NCI-H524 treated with DMSO at 0.1 percent for 48 hours (cell line): ENCODE results near the gene XPNPEP2.

ENCODE experiments used
- DNase-seq: peaks from one replicate; lab custom pipeline; 2025; lab: John Stamatoyannopoulos, UW

The XPNPEP2 gene

DNA sequence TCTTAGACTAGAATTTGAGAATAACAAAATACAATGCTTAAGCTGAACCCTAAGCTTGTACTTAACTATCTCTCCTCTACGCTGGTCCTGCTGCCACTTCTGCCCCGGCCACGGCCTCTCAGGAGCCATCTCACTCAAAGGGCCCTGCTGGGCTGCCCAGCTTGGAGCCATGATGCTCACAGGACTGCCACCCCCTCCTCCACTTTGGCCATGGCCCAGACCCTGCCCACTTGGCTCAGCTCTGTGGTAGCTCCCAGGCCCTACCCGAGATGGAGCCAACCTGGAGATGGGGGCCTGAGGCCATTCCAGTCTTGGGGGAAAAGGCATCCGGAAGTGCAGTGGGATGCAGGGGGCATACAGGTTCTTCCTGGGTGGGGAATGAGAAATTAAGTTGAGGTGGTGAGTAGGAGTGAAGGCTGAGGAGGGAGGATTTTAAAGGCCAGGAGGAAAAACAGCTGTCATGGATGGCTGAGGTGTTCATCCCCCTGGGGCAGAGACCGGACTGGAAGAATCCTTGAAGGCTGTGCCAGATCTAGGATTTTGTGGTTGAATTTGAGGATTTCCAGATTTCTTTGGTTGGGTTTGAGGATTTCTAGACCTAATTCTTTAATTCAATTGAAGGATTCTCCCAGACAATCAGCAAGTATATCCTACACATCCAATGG lies 41.8 kb downstream of the XPNPEP2 start:
- DNase-seq, result no peak

DNA sequence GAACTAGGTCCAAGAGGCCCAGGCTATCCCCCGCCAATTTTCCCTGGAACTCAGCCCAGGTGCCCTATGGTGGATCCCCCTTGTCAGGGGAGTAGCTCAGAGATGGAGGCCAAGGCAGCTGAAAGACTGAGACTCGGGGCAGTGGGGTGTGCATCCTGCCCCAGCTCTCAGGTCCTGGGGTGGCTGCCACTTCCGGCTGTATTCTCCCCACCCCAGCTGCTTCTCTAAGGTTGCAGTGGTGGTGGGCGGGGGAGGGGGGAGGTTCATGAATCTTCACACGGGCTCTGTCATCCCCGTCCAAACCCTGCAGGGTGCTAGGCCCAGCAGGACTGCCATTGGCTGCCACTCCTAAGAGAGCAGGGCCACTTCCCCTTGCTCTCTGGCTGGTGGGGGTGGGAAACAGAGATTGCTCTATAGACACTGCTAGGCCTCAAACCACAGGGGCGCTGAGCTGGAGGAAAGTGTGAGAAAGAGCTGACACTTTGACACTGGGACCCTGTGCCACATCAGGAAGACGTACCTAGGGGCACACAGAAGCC lies 42.4 kb downstream of the XPNPEP2 start:
- DNase-seq, result no peak

DNA sequence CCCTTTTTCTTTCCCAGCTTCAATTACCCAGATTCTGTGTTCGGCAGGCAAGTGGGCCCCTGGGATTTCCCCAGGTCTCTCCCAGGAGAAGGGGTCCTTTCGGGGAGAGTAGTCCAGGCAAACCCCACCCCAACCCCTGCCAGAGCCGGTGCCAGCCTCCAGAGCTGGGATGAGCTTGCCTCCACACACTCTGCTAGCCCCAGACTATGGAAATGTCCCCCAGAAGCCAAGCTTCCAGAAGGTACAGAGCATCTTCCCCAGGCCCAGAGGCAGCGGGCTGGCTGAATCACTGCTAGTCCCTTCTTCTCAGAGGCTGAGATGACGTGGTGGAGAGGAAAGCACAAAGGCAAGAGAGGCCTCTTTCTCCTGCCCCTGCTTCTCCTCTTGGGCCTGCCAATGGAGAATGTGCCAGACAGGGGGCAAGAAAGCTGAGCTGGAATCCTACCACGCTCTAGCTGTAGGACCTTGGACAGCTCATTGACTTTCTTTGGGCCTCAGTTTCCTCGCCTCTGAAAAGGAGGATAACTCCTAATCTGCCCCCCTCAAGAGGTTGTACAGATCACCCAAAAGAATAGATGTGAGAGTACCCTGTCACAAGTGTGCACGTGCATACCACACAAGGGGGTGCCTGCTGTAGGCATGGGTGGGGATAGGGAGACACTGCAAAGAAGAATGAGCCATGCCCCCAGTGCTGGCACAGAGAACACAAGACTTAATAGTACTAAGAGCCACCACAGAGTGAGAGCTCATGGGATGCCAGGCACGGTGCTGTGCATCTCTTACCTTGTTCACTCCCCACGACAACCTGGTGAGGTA lies 43.1 kb downstream of the XPNPEP2 start:
- DNase-seq, result no peak

DNA sequence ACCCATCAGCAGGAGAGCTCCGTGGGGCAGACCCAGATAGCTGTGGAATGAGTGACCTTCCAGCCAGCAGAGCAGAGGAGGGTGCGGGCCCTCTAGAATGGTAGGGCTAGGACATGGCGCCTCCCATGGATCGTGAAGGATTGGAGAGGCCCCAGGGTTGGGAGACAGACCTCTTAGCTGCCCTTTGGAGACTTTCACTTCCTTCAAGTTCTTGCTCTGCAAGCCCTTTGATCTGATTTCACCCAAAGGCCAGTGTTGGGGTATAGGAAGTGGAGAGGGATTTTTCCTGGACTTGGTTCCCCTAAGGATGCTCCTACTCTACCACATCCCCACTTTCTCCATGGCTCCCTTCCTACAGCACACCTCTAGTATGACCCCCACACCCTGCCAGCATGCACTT lies 43.9 kb downstream of the XPNPEP2 start:
- no peak for DNase-seq

DNA sequence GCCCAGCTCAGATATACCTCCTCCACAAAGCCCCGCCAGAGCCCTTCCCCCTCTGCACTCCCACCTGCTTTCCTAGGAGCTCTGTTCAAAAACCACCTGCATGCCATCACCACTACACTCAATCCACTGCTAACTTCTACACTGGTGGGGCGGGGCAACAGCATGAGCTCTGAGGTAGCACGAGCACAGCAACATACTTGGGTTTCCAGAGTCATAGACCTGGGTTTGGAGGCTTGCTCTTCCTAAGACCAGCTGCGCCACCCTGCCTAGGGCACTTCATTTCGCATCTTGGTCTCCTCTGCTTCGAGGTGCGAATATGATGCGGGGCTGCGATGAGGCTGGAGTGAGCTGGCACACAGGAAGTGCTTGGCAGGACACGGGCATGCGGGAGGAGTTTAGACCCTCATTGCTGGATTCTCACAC lies 44.5 kb downstream of the XPNPEP2 start:
- no peak for DNase-seq

DNA sequence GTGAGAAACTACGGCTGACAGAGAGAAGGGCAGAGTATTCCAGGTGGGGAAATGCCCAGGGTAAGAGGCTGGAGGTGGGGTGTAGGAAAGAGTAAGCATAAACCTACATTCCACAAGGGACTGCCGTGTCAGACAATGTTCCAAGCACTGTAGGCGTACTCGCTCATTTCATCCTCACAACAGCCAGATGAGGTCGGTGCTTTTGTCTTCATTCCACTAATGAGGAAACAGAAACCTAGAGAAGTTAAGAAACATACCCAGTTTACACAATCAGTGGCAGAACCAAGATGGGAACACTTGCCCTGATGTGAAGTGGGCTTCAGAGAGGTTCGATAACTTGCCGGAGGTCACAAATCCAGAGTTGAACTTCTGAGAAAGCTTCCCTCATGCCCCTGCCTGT lies 45.6 kb downstream of the XPNPEP2 start:
- no peak for DNase-seq

DNA sequence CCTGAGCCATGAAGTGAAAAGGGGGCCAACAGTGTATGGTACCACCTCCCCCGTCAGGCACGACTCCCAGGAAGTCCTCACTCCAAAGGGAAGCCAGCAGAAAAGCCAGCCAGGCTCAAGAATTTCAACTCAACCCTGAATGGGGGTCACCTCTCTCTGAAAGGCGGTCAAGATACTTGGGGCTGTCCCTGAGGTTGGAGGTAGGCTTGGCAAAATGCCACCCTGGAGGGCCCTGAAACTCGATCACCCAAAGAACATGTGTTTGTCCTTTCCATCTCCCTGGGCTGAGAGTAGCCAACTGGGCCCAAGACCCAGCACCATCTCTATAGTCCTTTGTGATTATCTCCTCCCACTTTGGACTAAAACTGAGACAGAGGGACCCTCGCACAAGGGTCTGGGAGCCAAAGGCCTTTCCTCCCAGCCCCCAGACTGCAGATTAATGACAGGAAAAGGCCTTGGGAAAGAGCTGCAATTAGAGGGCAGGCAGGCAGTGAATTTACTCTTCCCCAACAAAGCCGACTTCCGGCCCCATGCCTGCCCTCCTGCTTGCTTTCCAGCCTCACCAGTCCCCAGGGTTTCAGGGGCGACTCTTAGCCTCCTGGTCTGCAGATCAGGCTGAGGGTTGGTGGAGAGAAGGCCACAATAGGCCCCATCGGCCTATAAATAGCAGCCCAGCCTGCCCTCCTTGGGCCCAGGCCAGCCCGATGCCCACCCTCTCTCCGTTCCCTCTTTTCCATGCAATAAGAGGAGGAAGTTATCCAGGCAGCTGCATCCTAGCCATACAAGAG lies 46.6 kb downstream of the XPNPEP2 start:
- no peak for DNase-seq

DNA sequence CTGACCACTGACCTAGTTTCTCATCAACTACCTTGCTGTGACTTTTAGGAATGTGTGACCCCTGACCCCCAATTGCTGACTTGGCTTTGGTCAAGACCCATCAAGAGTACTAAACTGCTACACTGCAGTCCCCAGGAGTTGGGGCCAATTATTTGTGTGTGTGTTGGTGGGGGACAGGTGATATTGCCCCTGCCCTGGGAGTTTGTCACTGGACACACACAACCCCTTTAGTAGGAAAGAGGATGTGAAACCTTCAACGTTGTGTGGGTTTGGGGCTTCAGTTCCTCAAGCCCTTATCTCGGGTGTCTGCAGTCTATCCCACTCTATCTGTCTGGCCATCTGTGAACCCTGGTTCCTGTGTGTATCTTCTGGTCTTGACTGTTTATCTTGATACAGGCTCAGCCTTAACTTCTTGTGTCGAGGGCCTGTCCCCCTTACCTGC lies 47.5 kb downstream of the XPNPEP2 start:
- DNase-seq, result no peak

DNA sequence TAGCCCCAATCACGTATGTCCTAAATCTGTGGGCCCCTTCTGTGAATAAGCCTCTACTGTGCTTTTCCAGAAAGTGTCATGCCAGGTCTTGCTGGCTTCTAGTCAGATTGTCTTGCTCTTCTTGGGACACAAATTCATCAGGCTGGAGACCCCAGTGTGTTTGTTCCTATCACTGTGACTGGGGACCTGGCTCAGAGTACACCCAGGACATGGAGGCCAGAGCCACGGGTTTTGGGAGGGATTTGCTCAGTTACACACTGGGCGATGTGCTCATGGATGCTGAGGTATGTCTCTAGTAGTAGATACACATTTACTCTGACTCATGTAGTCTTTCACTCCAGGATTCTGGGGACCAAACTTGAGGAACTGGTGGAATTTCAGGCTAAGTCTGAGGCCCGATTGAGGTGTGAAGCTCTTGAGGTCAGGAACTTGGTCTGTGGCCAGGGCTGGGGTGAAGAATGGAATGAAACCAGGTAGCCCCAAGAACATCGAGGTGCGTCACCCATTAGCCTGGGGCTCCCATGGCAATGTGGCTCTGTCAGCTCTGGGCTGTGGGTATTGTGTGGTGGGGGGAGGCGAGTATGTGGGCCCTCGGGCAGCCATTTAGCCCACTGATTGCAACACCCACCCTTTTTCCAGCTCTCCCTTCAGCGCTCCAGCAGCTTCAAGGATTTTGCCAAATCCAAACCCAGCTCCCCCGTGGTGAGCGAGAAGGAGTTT lies 48.7 kb downstream of the XPNPEP2 start:
- no peak for DNase-seq

DNA sequence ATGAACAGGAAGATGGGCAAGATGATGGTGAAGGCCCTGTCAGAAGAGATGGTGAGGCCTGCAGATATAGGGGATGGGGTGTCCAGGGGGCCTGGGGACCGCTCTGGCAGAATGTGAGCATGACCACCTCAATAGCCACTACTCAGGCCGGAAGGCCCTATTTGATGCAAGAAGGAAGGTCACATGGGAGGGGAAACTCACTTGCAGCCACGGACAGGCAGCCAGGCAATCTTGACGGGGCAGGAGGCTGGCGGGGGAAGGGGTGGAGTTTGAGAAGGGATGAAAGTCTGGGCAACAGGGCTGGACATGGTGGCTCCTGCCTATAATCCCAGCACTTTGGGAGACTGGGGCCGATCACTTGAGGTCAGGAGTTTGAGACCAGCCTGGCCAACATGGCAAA lies 49.7 kb downstream of the XPNPEP2 start:
- no peak for DNase-seq

DNA sequence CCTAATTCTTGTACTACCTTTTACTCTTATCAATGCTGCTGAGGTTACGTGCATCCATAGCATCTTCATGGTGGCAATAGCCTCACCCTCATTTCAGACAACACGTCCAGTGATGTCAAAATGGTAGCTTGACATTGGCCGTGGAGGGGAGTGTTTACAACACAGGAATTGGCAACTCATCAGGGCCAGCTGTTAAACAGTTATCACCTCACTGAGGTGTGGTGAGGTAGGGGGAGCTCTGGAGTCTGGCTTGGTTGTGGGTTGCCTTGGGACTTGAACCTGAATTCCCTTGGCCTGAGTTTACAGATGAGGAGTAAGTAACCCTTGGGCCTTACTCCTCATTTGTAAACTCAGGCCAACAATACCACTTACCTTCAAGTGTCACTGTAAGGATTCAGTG lies 51.4 kb downstream of the XPNPEP2 start:
- no peak for DNase-seq

DNA sequence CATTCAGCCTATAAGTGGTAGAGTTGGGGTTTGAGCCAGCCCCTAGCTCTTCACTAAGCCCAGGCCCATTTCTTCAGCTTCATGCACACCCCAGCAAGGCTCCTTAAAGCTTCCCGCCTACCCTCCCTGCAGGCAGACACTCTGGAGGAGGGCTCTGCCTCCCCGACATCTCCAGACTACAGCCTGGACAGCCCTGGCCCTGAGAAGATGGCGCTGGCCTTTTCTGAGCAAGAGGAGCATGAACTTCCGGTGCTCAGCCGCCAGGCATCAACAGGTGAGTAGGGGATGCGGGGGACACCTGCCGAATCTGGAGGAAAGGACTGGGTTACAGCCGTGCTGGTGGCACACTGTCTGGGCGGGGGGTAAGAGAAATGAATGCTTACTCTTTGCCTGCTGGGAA lies 52.0 kb downstream of the XPNPEP2 start:
- no peak for DNase-seq

DNA sequence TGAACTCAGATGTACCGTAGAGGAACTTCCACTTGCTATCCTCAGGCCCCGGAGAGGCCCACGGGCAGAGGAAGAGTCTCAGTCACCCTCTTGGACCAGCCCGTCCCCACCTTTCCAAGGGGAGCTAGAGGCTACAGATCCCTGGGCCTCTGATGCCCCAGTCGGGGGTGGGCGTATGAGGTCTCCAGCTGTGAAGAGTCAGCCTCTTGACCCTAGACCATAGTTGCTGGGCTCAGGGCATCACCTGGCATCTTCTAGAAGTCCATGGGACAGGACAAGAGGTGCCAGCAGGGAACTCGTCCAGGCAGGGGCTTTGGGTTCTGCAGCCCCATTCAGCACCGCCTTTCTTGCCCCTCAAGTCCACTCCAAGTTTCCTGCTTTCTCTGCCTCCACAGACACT lies 52.6 kb downstream of the XPNPEP2 start:
- DNase-seq, result no peak

DNA sequence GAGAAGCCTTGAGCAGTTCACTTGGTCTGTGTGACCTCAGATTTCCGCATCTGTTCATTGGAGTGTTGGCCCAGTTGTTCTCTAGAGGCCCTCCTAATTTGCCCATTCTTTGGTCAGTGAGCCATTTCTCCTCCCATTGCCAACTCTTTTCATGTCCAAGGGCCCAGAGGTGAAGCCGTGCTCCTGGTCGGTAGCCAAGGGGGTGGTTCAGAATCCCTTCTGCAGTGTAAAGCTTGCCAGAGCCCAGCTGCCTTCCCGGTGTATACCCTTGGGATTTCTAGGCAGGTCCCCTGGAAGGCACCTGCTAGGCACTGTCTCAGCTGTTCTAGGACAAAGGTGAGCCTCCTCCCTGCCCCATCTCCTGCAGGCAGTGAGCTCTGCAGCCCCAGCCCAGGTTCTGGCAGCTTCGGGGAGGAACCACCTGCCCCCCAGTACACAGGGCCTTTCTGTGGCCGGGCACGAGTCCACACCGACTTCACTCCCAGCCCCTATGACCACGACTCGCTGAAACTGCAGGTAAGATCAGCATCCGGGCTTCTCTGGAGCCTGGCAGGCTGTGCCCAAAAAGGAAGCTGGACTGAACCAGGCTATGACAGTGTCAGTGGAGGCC lies 53.3 kb downstream of the XPNPEP2 start:
- no peak for DNase-seq

DNA sequence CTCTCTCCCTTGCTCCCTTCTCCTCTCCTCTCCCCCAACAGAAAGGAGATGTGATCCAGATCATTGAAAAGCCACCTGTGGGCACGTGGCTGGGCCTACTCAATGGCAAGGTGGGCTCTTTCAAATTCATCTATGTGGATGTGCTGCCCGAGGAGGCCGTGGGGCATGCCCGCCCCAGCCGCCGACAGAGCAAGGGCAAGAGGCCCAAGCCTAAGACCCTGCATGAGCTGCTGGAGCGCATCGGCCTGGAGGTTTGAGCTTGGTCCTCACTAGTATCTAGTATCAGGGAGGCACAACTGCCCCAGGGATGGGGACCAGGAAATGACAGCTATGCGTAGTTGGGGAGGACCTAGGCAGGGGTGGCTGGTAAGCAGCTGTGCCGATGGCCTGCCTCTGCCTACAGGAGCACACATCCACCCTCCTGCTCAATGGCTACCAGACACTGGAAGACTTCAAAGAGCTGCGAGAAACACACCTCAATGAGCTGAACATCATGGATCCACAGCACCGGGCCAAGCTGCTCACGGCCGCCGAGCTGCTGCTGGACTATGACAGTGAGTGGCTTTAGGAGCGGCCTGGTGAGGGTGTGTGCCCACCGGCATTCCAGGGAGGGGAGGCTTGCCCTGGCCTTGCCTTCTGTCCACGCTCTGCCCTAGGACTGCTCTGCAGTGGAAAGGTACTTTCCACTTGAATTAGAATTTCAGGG lies 54.0 kb downstream of the XPNPEP2 start:
- DNase-seq, result no peak

DNA sequence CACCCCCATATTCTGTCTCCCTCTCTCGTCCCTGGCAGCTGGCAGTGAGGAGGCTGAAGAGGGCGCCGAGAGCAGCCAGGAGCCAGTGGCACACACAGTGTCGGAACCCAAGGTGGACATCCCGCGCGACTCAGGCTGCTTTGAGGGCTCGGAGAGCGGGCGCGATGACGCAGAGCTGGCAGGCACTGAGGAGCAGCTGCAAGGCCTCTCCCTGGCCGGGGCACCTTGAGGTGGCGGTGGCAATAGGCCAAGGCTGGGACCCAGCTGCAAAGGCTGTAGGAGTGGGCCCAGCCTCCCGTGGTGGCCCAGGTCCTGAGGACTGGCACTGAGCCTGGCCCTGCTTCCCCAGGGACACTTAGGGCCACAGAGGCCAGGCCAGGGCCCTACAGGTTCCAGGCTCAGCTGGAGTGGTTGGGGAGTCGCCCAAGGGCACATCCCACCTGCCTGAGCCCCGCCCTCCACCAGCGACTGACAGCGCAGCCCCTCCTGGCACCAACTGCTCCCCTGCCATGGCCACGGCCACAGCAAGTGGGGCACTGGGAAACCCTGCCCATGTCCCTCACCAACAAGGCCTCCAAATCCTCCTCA lies 54.9 kb downstream of the XPNPEP2 start:
- DNase-seq, result no peak

DNA sequence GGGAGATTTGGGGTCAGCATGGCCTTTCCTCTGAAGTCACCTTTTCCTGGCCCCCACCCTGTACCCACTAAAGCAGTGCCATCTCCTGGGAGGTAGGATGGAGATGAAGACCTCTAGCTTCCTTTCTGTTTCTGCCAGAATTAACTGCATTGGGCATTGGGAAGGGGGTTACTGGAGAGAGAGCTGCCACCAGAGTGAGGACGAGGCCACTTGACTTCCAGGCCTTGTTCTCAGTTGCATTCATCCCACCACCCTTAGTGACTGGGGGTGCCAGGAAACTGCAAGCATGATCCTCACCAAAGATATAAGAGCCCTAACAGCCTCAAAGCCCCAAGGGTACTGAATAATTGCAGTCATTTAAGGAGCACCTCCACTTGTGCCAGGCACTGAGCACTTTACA lies 56.8 kb downstream of the XPNPEP2 start:
- no peak for DNase-seq

DNA sequence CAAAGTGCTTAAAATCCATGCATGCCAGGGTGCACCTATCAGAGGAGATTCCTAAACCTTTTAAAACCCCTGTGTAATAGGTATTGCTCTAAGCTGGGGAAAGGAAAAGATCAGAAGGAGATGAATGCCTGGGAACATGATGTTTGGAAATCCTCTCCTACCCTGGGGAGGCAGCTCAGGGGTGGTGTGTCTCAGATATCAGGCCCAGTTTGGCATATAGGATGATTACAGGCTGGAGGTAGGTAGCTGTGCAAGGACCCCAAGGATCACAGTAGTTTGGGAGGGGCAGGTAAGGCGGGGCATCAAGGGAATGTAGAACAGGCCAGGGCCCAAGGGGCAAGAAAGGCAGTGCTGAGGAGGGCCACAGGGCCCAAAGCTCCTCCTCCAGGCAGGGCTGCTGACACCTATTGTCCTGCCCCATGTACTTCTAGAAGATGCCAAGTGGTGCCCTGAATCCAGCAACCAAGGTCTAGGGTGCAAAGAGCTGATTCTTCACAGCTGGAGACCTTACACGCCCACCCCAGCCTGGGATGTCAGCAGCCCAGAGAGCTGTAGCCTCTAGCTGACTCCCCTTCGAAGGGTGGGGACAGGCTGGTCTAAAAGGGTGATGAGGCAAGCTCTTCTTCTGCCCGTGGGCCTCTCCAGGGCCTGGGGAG lies 58.6 kb downstream of the XPNPEP2 start:
- no peak for DNase-seq

DNA sequence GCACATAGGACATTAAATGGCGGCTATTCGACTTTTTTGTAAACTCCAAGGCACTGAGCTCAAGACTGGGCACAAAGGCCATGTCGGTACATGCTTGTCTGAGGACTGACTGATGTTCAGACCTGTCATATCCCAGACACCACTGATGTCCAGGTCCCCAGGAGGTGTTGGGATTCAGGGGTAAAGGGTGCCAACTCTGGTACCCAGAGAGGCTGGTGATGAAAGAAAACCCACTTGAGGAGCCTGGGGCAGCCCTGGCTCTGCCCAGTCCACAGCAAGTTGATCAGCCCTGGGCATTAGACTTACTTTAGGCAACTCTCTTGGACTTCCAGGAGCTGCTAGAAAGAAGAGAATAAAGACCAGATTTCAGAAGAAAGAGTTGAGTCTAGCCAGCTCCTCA lies 59.7 kb downstream of the XPNPEP2 start:
- DNase-seq, result no peak

DNA sequence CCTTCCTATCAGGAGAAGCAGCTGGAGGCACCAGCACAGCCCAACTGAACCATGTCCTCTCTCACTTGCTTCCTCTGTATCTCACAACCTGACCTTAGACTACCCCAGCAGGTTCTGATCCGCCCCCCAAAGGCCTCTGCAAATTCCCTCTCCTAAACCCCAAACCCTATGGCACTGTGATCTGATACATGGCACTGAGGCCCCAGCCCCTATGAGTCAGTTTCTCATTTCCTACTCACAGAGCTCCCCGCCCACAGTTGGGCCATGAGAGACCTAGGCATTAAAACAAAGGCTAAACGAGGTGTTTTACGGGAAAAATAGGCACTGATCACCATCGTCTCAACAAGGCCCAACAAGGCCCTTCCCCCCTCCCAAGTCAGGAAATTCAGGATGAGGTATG lies 60.1 kb downstream of the XPNPEP2 start:
- DNase-seq, result no peak
